Measurements from ENCODE around the gene CRACR2B. TPM values are rescaled to one million over a fixed set of nuclear protein-coding genes. Genes with fewer than 3 reads are reported as not detected.

Gene CRACR2B
- total and polyA plus RNA-seq, 8 donors: 14.2 to 32.1 (median 21.8) TPM

- DNase-seq: no peak
- Histone ChIP-seq H3K9me3 (no peaks in the 10 kb centered on the region), H3K4me3 (peak overlapping the region in 1 of 2 donors; percentile 98), H3K27me3 (peaks cover 0 to 11% of the 10 kb centered on the region in 2 donors), H3K27ac (peak overlapping the region in 1 of 2 donors; percentile 18), H3K36me3 (peaks cover 0 to 54% of the 10 kb centered on the region in 2 donors), H3K4me1 (peaks cover 21 to 76% of the 10 kb centered on the region in 2 donors)
- TF ChIP-seq, protein P1, sequence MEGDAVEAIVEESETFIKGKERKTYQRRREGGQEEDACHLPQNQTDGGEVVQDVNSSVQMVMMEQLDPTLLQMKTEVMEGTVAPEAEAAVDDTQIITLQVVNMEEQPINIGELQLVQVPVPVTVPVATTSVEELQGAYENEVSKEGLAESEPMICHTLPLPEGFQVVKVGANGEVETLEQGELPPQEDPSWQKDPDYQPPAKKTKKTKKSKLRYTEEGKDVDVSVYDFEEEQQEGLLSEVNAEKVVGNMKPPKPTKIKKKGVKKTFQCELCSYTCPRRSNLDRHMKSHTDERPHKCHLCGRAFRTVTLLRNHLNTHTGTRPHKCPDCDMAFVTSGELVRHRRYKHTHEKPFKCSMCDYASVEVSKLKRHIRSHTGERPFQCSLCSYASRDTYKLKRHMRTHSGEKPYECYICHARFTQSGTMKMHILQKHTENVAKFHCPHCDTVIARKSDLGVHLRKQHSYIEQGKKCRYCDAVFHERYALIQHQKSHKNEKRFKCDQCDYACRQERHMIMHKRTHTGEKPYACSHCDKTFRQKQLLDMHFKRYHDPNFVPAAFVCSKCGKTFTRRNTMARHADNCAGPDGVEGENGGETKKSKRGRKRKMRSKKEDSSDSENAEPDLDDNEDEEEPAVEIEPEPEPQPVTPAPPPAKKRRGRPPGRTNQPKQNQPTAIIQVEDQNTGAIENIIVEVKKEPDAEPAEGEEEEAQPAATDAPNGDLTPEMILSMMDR (IDR thresholded peaks at IDR 0.05): no peak
- intact Hi-C loops (cut with DNase I): no loop called here
- ATAC-seq: no peak
These were observed 12.3 kb downstream of the CRACR2B start for GRCh38 chr11:839875-840617.

GRCh38 chr11:841981-842369, 14.3 kb downstream of the CRACR2B start:
- TF ChIP-seq, protein P1 (IDR thresholded peaks at IDR 0.05): no peak
- intact Hi-C loops (cut with DNase I): no loop called here
- ATAC-seq (no peak), DNase-seq (no peak)
- Histone ChIP-seq H3K4me1 (peaks cover 29 to 74% of the 10 kb centered on the region in 2 donors), H3K27me3 (peaks cover 0 to 11% of the 10 kb centered on the region in 2 donors), H3K36me3 (peaks cover 0 to 41% of the 10 kb centered on the region in 2 donors), H3K27ac (peak overlapping the region; percentile 91 to 92), H3K9me3 (no peaks in the 10 kb centered on the region), H3K4me3 (peak overlapping the region; percentile 98 to 99)

DNA sequence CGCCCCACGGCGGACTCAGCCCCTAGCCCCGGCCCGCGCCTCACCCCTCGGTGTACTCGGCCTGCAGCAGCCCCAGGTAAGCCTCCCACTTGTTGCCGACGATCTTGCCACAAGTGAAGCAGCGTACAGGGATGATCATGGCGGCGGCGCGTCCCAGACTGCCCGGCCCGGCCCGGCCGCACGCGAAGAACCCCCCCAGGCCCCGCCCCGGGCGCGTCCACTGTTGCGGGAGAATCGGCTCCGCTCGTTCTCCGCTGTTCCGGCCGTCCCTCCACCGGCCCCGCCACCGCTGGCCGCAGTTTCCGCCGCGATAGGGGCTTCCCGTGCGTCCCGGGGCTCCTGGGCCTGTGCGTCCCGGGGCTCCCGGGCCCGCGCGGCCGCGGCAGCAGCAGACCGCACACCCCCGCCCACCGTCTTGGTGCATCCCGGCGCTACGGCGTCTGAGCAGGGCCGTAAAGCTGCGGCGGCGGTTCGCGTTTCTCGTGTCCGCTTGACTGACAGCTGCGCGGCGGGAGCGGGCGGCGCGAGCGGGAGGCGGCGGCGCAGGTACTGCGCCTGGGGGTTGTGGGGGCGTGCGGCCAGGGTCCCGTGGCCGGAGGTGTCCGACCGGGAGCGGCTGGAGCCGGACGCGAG, 14.8 kb downstream of the CRACR2B start, which contains the start of the genes POLR2L and TSPAN4:
Gene POLR2L, minus strand, starts transcription at position 160 of the 633 bp plus-strand sequence. Its CDS starts 21 bp downstream, at position 139.
Gene TSPAN4, plus strand, starts transcription at position 483 of the 633 bp plus-strand sequence. CDS start 7,453 bp downstream, outside the sequence.
- Histone ChIP-seq H3K9me3 (no peaks in the 10 kb centered on the region), H3K27ac (peak within 1 kb of the TSS; percentile 91 to 92), H3K36me3 (peaks cover 0 to 36% of the 10 kb centered on the region in 2 donors), H3K4me3 (peak within 1 kb of the TSS; percentile 98 to 99), H3K27me3 (peaks cover 0 to 11% of the 10 kb centered on the region in 2 donors), H3K4me1 (peaks cover 29 to 73% of the 10 kb centered on the region in 2 donors)
- ATAC-seq: peak; percentile 44
- TF ChIP-seq, protein P1 (IDR thresholded peaks at IDR 0.05): no peak
- intact Hi-C loops (cut with DNase I): no loop called here
- peak; percentile 87 to 96 (median 90) for DNase-seq

GRCh38 chr11:843086-843734, 15.5 kb downstream of the CRACR2B start:
- intact Hi-C loops (cut with DNase I): no loop called here
- H3K4me1 ChIP-seq: peaks cover 29 to 74% of the 10 kb centered on the region in 2 donors

More at GRCh38 chr11:843086-843734, 15.5 kb downstream of the CRACR2B start:
- Histone ChIP-seq H3K27ac (peak overlapping the region; percentile 91 to 92), H3K27me3 (peaks cover 0 to 16% of the 10 kb centered on the region in 2 donors), H3K9me3 (no peaks in the 10 kb centered on the region), H3K4me3 (peak overlapping the region; percentile 98 to 99), H3K36me3 (peaks cover 0 to 29% of the 10 kb centered on the region in 2 donors)
- DNase-seq: no peak
- TF ChIP-seq, protein P1 (IDR thresholded peaks at IDR 0.05): no peak
- ATAC-seq: no peak

All from left lung (tissue), 10 donors.